GM03348 (cell line): Measurements from ENCODE around the gene RPP21.

Experiments used
- DNase-seq: peaks from one replicate; pipeline ENCODE4 v3.0.0; 2012; ENCODE audit warnings: low spot score

Gene RPP21

DNA sequence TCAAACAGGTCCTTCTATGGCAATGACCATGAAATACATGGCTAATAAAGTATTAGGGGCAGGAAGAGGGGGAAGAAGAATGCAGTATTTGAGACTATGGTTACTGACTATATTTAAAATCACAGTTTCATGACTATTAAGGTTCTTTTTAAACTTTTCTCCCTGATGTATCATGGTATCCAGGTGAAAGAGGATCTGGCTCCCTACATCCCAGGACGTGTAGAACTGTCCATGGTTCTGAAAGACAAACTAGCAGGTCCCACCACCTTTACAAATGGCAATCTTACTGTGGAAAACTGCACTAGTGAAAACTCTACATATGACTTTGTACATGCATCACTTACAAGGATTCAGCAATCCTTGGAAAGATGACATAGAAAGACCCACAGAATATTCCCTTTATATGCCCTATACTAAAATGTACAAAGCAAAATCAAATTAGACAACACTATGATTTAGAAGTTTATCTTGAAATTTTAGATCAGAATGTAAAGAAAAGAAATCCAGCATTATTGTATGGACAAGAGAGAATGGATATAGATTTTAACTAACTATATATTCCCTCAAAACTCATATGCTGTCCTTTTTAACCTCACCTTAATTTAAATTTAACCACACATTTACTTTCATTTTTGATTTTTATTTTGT lies 33.5 kb downstream of the RPP21 start:
- DNase-seq, result no peak

DNA sequence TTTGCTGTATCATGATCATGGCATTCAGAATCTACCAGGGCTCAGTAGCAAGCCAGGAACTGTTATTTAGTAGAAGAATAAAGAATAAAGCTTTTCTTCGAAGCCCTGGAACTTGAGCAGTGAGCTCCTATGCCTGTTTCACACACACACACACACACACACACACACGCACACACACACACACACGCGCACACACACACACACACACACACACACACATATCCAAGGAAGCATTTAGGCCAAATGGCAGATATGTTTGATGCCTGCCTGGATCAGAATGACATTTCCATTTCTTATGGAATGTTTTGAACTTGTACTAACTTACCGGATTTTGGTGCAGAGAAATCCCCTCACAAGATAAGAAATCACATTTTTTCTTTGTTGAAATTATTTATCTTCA lies 35.5 kb downstream of the RPP21 start:
- no peak for DNase-seq

DNA sequence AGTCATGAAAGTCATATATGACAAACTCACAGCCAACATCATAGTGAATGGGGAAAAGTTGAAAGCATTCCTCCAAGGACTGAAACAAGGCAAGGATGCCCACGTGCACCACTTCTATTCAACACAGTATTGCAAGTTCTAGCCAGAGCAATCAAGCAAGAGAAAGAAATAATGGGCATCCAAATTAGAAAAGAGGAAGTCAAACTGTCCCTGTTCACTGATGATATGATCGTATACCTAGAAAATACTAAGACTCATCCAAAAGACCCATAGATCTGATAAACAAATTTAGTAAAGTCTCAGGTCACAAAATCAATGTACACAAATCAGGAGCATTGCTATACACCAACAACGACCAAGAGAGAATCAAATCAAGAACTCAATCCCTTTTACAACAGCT lies 41.2 kb downstream of the RPP21 start:
- no peak for DNase-seq

DNA sequence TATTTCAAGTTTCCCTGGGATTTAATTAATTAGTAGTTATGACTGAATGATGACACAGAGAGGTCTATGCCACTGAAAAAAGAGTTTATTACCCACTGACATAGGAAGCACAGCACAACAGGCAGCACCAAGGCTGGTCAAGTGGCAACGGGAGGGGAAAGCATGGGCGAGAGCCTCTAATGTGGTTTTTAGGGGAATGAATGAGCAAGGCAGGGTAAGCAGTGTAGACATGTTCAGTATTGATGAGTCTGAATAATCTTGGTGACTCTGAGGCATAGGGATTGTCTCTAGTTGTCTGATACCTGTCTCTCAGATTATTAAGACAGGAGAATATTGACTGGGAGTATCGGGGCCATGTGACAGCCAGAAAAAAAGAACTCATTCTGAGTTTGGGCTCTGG lies 46.3 kb downstream of the RPP21 start:
- DNase-seq, result no peak

DNA sequence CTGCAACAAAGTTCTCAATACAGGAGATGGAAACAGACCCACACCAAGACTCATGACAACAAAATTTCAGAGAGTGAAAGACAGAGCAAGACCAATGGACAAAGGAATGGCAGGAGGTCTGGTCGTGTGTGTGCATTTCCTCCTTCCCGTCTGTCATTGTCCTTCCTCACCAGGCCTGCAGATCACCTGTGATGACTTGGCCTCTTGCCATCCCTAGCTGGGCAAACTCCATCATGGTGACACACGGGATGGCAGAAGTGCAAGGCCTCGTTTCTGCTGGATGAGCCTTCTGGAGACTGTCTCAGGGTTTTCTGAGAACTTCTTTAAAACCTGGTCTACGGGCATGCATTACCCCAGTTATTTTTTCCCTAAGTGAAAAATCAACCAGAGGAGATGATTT lies 49.2 kb downstream of the RPP21 start:
- DNase-seq, result no peak
